Naive thymus-derived CD4-positive, alpha-beta T cell (primary cell): ENCODE measurements around the gene GRM2. TPM values are rescaled to one million over a fixed set of nuclear protein-coding genes. Genes with fewer than 3 reads are reported as not detected.

Experiments
- ATAC-seq: fragments of 150-1000 bp; cut with Tn5 transposase; 2 replicates; pipeline ENCODE4 v1.10.0; 2021; ENCODE audit warnings: mild to moderate bottlenecking, moderate library complexity
- CTCF ChIA-PET: fragments of 350-600 bp; sonication (Branson Sonifier 250); formaldehyde crosslinking; loops from one replicate; lab custom pipeline; 2021; ENCODE audit warnings: antibody characterized with exemption; lab: Charles Lee
- POLR2A ChIA-PET: fragments of 350-600 bp; sonication (Branson Sonifier 250); formaldehyde crosslinking; loops from one replicate; lab custom pipeline; 2021; ENCODE audit warnings: antibody characterized with exemption, inconsistent platforms; lab: Charles Lee
- DNase-seq, 9 donors: peaks; one replicate each; pipeline versions ENCODE4 v3.0.0 to v3.0.0-alpha.2; 2020 to 2022; ENCODE audit warnings: mixed read lengths in 1 of 9
- H3K27ac ChIP-seq: one replicate; pipeline ENCODE4 v1.7.0; 2013; ENCODE audit warnings: mild to moderate bottlenecking, low read depth, low read length, moderate library complexity
- H3K27me3 ChIP-seq, 2 donors: one replicate each; pipeline ENCODE4 v1.7.0; 2013; ENCODE audit warnings: low read length in 2 of 2, mild to moderate bottlenecking in 2 of 2, moderate library complexity in 2 of 2; ENCODE audit not compliant: control insufficient read depth in 2 of 2, insufficient read depth in 2 of 2
- H3K36me3 ChIP-seq, 3 experiments: 1 replicate in 2 of 3; 2 replicates in 1 of 3; pipeline ENCODE4 v1.7.0; 2013; ENCODE audit warnings: low read length in 3 of 3, mild to moderate bottlenecking in 3 of 3, moderate library complexity in 1 of 3; ENCODE audit not compliant: insufficient read depth in 3 of 3, control insufficient read depth in 2 of 3
- H3K4me1 ChIP-seq, 2 donors: one replicate each; pipeline ENCODE4 v1.7.0; 2013; ENCODE audit warnings: low read length in 2 of 2, mild to moderate bottlenecking in 2 of 2, moderate library complexity in 1 of 2; ENCODE audit not compliant: control insufficient read depth in 2 of 2, insufficient read depth in 2 of 2
- H3K4me3 ChIP-seq: 2 replicates; pipeline ENCODE4 v1.7.0; 2013; ENCODE audit warnings: mild to moderate bottlenecking, low read length
- H3K9me3 ChIP-seq, 3 experiments: 1 replicate in 2 of 3; 2 replicates in 1 of 3; pipeline ENCODE4 v1.7.0; 2013; ENCODE audit warnings: low read length in 3 of 3; ENCODE audit not compliant: control insufficient read depth in 2 of 3
- H3K27ac Mint-ChIP-seq, 9 donors: one replicate each; pipeline ENCODE4 v1.8.0; 2020 to 2022; ENCODE audit warnings: mixed read lengths in 9 of 9, mild to moderate bottlenecking in 8 of 9, moderate library complexity in 5 of 9, inconsistent platforms in 2 of 9
- H3K27me3 Mint-ChIP-seq, 5 donors: one replicate each; pipeline ENCODE4 v1.8.0; 2021 to 2022; ENCODE audit warnings: mixed read lengths in 5 of 5, mild to moderate bottlenecking in 1 of 5
- H3K36me3 Mint-ChIP-seq, 5 donors: one replicate each; pipeline ENCODE4 v1.8.0; 2020 to 2022; ENCODE audit warnings: mixed read lengths in 5 of 5, mild to moderate bottlenecking in 3 of 5, inconsistent platforms in 1 of 5
- H3K4me1 Mint-ChIP-seq, 7 donors: one replicate each; pipeline ENCODE4 v1.8.0; 2020 to 2022; ENCODE audit warnings: mixed read lengths in 7 of 7, mild to moderate bottlenecking in 3 of 7, inconsistent platforms in 1 of 7
- H3K4me3 Mint-ChIP-seq, 10 donors: one replicate each; pipeline ENCODE4 v1.8.0; 2020 to 2022; ENCODE audit warnings: mild to moderate bottlenecking in 10 of 10, mixed read lengths in 10 of 10, moderate library complexity in 6 of 10, inconsistent platforms in 2 of 10
- H3K9me3 Mint-ChIP-seq, 11 donors: one replicate each; pipeline ENCODE4 v1.8.0; 2020 to 2022; ENCODE audit warnings: mixed read lengths in 11 of 11, mild to moderate bottlenecking in 4 of 11, inconsistent platforms in 1 of 11, moderate library complexity in 1 of 11
- intact Hi-C, 2 donors: fragments of 100-400 bp; cut with micrococcal nuclease; formaldehyde crosslinking; loops; one replicate each; pipeline ENCODE4 v1.15.1; 2023
- polyA plus RNA-seq, 2 donors: library from polyadenylated mRNA; unstranded; fragments of 300-500 nt; fragmentation: Illumina TruSeq; gene quantifications; one replicate each; pipeline ENCODE4 v1.2.3, GENCODE V29; 2021
- total RNA-seq, 6 experiments: library from RNA in 5 of 6; stranded (reverse) in 5 of 6; gene quantifications; 1 replicate in 5 of 6; 2 replicates in 1 of 6; pipeline ENCODE4 v1.2.3 and lab custom pipeline; 2021 to 2026

GRM2 gene
- total and polyA plus RNA-seq, 7 experiments from 2014 or later: 0.14 to 5.1 (median 3.0) TPM; not detected in 1

DNA sequence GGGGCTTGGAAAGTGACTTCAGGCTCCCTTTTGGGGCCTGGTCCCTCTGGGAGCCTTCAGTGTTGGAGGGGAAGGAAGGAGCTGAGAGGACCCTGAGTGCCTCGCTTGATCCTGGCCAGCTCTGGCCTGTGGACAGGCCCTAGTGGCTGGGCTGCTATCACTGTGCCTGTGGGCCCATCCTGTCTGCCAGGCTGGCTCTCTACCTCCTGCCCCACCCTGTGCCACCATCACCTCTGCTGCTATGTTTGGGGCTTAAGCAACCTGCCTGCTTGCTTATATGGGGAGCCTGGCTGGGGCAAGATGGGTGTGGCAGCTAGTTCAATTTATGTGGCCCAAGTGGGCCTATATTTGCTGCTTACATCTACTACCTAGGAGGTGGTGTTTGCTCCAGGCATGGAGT, 28.7 kb upstream of the GRM2 start:
- Mint-ChIP-seq H3K4me1 (peaks cover 81 to 100% (median 97%) of the 10 kb centered on the region in 7 donors), H3K27ac (peak overlapping the region in 6 of 9 donors; percentile 27 to 79 (median 54)), H3K9me3 (peaks cover 0 to 2% (median 0%) of the 10 kb centered on the region in 11 donors), H3K4me3 (peak overlapping the region in 6 of 10 donors; percentile 14 to 55 (median 20)), H3K27me3 (no peaks in the 10 kb centered on the region), H3K36me3 (peaks cover 4 to 39% (median 18%) of the 10 kb centered on the region in 5 donors)
- Histone ChIP-seq H3K9me3 (no peaks in the 10 kb centered on the region), H3K27ac (peak overlapping the region; percentile 40), H3K4me3 (no peak overlapping the region), H3K27me3 (no peaks in the 10 kb centered on the region), H3K36me3 (peaks cover 0 to 29% (median 0%) of the 10 kb centered on the region in 3 experiments), H3K4me1 (peaks cover 71 to 78% of the 10 kb centered on the region in 2 donors)
- DNase-seq (no peak), ATAC-seq (no peak)
- CTCF ChIA-PET: interaction anchor here (4.8 kb wide), 1 partner anchor 177 kb away, joined by 83 read pairs; the partner anchor contains the start of gene DCAF1
- POLR2A ChIA-PET: interaction anchor here (0.6 kb wide), 1 partner anchor 303 kb away, joined by 7 read pairs; no protein-coding TSS in a partner anchor
- intact Hi-C loops: no loop called here

DNA sequence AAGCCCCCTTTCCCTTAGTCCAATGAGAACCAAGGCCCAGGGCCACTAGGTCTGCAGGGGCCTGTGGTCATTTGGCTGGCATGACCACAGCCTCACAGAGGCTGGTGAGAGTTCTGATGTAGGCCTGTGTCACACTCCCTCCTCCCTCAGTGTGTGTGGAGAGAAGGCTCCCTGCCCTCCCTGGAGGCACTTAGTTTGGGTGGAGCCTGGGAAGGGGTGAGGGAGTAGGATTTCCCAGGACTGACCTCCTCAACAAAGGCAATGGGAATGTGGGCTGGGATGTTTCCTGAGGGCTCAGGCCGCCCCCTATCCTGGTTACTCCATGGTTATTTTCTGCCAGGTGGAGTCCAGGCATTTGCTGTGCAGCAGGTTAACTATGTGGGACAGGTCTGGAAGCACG, 28.2 kb upstream of the GRM2 start:
- H3K4me1 Mint-ChIP-seq: peaks cover 79 to 100% (median 97%) of the 10 kb centered on the region in 7 donors
- no peaks in the 10 kb centered on the region for H3K27me3 Mint-ChIP-seq
- H3K9me3 ChIP-seq: no peaks in the 10 kb centered on the region
- peak overlapping the region in 6 of 9 donors; percentile 26 to 79 (median 47) for H3K27ac Mint-ChIP-seq
- peaks cover 0 to 2% (median 0%) of the 10 kb centered on the region in 11 donors for H3K9me3 Mint-ChIP-seq
- no peaks in the 10 kb centered on the region for H3K27me3 ChIP-seq
- H3K4me3 ChIP-seq: no peak overlapping the region
- POLR2A ChIA-PET: interaction anchor here (0.6 kb wide), 1 partner anchor 303 kb away, joined by 7 read pairs; no protein-coding TSS in a partner anchor
- intact Hi-C loops: no loop called here
- no peak for ATAC-seq
- peak overlapping the region in 4 of 10 donors; percentile 15 to 55 (median 24) for H3K4me3 Mint-ChIP-seq
- peaks cover 0 to 32% (median 0%) of the 10 kb centered on the region in 3 experiments for H3K36me3 ChIP-seq
- DNase-seq: no peak
- peak overlapping the region; percentile 40 for H3K27ac ChIP-seq
- peaks cover 71 to 78% of the 10 kb centered on the region in 2 donors for H3K4me1 ChIP-seq
- peaks cover 4 to 36% (median 18%) of the 10 kb centered on the region in 5 donors for H3K36me3 Mint-ChIP-seq
- CTCF ChIA-PET: interaction anchor here (4.8 kb wide), 1 partner anchor 177 kb away, joined by 83 read pairs; the partner anchor contains the start of gene DCAF1

DNA sequence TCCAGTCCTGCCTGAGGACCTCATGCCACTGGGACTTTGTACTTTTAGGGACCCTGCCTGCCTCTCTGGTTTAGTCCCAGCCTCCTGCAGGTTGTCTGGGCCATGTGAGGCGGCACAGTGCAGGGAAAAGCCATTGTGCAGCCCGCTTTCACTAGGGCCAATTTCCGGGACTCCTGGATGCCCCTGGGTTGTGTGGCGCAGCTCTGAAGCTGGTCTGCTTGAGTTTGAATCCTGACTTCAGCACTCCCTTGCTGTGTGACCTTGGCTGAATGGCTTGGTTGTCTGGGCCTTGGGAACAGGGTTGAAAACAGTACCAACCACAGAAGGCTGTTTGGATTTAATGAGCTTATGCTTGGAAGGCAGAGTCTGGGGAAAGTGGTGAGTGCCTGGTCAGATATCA, 27.6 kb upstream of the GRM2 start:
- no peak for ATAC-seq
- POLR2A ChIA-PET: interaction anchor here (3.8 to 5.6 kb wide), 2 partner anchors 7 to 178 kb away, joined by 49 to 66 read pairs; partner anchors contain the start of genes DCAF1 and TEX264
- Mint-ChIP-seq H3K27ac (peak overlapping the region in 8 of 9 donors; percentile 42 to 91 (median 75)), H3K4me1 (peaks cover 74 to 100% (median 97%) of the 10 kb centered on the region in 7 donors), H3K4me3 (peak overlapping the region in 3 of 10 donors; percentile 45 to 73 (median 53)), H3K27me3 (no peaks in the 10 kb centered on the region), H3K9me3 (peaks cover 0 to 2% (median 0%) of the 10 kb centered on the region in 11 donors), H3K36me3 (peaks cover 4 to 36% (median 18%) of the 10 kb centered on the region in 5 donors)
- peaks cover 70 to 79% of the 10 kb centered on the region in 2 donors for H3K4me1 ChIP-seq
- H3K36me3 ChIP-seq: peaks cover 0 to 38% (median 0%) of the 10 kb centered on the region in 3 experiments
- no peak overlapping the region for H3K4me3 ChIP-seq
- intact Hi-C loops: no loop called here
- H3K27me3 ChIP-seq: no peaks in the 10 kb centered on the region
- no peaks in the 10 kb centered on the region for H3K9me3 ChIP-seq
- H3K27ac ChIP-seq: peak overlapping the region; percentile 63
- CTCF ChIA-PET: interaction anchor here (0.6 to 7.9 kb wide), 3 partner anchors 10 to 303 kb away, joined by 10 to 137 read pairs (median 83); partner anchors contain the start of genes DCAF1 and TEX264
- no peak for DNase-seq

DNA sequence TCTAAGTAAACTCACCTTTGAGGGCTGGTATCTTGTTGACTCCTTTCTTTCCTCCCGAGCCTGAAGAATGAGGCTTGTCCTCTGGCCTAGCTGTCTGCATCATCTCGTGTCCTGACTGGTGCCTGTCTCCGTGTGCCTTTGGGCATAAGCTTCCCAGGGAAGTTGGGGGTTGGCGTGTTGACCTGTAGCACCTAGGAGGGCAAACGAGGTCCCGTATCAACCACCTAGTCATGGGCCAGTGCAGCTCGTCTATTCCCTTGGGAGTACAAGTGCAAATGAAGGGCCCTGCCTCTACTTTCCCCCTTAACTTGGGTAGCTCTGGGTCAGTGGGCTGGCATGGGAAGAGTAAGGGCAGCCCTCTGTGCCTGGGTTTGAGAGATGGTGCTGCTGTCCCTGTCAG, 27.1 kb upstream of the GRM2 start:
- Mint-ChIP-seq H3K4me3 (peak overlapping the region in 3 of 10 donors; percentile 18 to 73 (median 45)), H3K27me3 (no peaks in the 10 kb centered on the region), H3K36me3 (peaks cover 4 to 38% (median 18%) of the 10 kb centered on the region in 5 donors), H3K9me3 (peaks cover 0 to 2% (median 0%) of the 10 kb centered on the region in 11 donors), H3K4me1 (peaks cover 75 to 100% (median 97%) of the 10 kb centered on the region in 7 donors), H3K27ac (peak overlapping the region in 8 of 9 donors; percentile 42 to 91 (median 75))
- intact Hi-C loops: loop anchor here in 1 of 2 donors (10.0 kb wide), 1 partner anchor 855 kb away; the partner anchor contains the start of genes NT5DC2 and UQCC5
- peaks cover 75 to 81% of the 10 kb centered on the region in 2 donors for H3K4me1 ChIP-seq
- DNase-seq: no peak
- ChIA-PET CTCF (interaction anchor here (0.6 to 7.9 kb wide), 3 partner anchors 10 to 302 kb away, joined by 10 to 137 read pairs (median 83); partner anchors contain the start of genes DCAF1 and TEX264), POLR2A (interaction anchor here (3.8 to 5.6 kb wide), 2 partner anchors 8 to 179 kb away, joined by 49 to 66 read pairs; partner anchors contain the start of genes DCAF1 and TEX264)
- H3K9me3 ChIP-seq: no peaks in the 10 kb centered on the region
- peaks cover 0 to 38% (median 0%) of the 10 kb centered on the region in 3 experiments for H3K36me3 ChIP-seq
- no peak overlapping the region for H3K4me3 ChIP-seq
- no peak for ATAC-seq
- H3K27me3 ChIP-seq: no peaks in the 10 kb centered on the region
- H3K27ac ChIP-seq: peak overlapping the region; percentile 63

DNA sequence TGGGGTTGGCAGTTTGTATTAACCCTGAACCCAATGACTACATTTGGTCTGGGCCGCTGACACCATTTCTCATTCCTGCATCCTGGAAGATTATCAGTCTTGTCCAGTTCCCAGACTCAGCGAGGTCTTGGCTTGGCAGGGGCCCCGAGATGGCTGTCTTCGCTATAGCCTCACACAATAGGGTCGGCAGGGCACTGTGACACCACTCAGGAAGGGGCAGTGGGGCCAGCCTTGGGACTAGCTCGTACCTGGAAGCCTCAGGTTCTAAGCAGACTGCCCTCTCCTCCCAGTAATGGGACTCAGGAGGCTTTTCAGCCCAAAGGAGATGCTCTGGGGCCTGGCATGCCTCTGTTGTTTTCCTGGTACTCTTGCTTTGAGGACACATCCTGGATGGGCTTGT, 26.7 kb upstream of the GRM2 start:
- no peaks in the 10 kb centered on the region for H3K27me3 ChIP-seq
- CTCF ChIA-PET: interaction anchor here (1.0 to 7.9 kb wide), 4 partner anchors 11 to 291 kb away, joined by 3 to 137 read pairs (median 55); partner anchors contain the start of genes DCAF1 and TEX264
- H3K9me3 ChIP-seq: no peaks in the 10 kb centered on the region
- no peak for DNase-seq
- peaks cover 6 to 38% (median 18%) of the 10 kb centered on the region in 5 donors for H3K36me3 Mint-ChIP-seq
- H3K27me3 Mint-ChIP-seq: no peaks in the 10 kb centered on the region
- intact Hi-C loops: loop anchor here in 1 of 2 donors (10.0 kb wide), 1 partner anchor 855 kb away; the partner anchor contains the start of genes NT5DC2 and UQCC5
- ATAC-seq: no peak
- peak overlapping the region in 8 of 9 donors; percentile 57 to 91 (median 81) for H3K27ac Mint-ChIP-seq
- POLR2A ChIA-PET: interaction anchor here (1.3 to 5.6 kb wide), 3 partner anchors 8 to 237 kb away, joined by 3 to 66 read pairs (median 49); partner anchors contain the start of genes DCAF1 and TEX264
- H3K4me3 ChIP-seq: no peak overlapping the region
- peaks cover 76 to 81% of the 10 kb centered on the region in 2 donors for H3K4me1 ChIP-seq
- H3K27ac ChIP-seq: peak overlapping the region; percentile 63
- H3K36me3 ChIP-seq: peaks cover 0 to 38% (median 0%) of the 10 kb centered on the region in 3 experiments
- H3K4me1 Mint-ChIP-seq: peaks cover 75 to 100% (median 97%) of the 10 kb centered on the region in 7 donors
- H3K4me3 Mint-ChIP-seq: peak overlapping the region in 9 of 10 donors; percentile 15 to 87 (median 41)
- peaks cover 0 to 2% (median 0%) of the 10 kb centered on the region in 11 donors for H3K9me3 Mint-ChIP-seq
